ENCODE data around the gene CDH4.

The CDH4 gene

GRCh38 chr20:61679473-61679872 lies 427.4 kb downstream of the CDH4 start:
- no peak for TF ChIP-seq CTCF (IDR thresholded peaks at IDR 0.05; ENCODE audit: extremely low read depth, missing control alignments)
- DNase-seq (ENCODE audit: low spot score) = no peak

GRCh38 chr20:61680096-61680495 lies 428.0 kb downstream of the CDH4 start:
- TF ChIP-seq CTCF (IDR thresholded peaks at IDR 0.05; ENCODE audit: extremely low read depth, missing control alignments) = no peak
- no peak for DNase-seq (ENCODE audit: low spot score)

- no peak for DNase-seq (ENCODE audit: low spot score)
- TF ChIP-seq CTCF (IDR thresholded peaks at IDR 0.05; ENCODE audit: extremely low read depth, missing control alignments) = no peak
These were observed 430.3 kb downstream of the CDH4 start for GRCh38 chr20:61682114-61682995.

- no peak for TF ChIP-seq CTCF (IDR thresholded peaks at IDR 0.05; ENCODE audit: extremely low read depth, missing control alignments)
- no peak for DNase-seq (ENCODE audit: low spot score)
These were observed 431.1 kb downstream of the CDH4 start for GRCh38 chr20:61682996-61683681.

GRCh38 chr20:61683721-61684120 lies 431.7 kb downstream of the CDH4 start:
- TF ChIP-seq CTCF (IDR thresholded peaks at IDR 0.05; ENCODE audit: extremely low read depth, missing control alignments) = no peak
- DNase-seq (ENCODE audit: low spot score) = no peak

- no peak for DNase-seq (ENCODE audit: low spot score)
- no peak for TF ChIP-seq CTCF (IDR thresholded peaks at IDR 0.05; ENCODE audit: extremely low read depth, missing control alignments)
These were observed 432.1 kb downstream of the CDH4 start for GRCh38 chr20:61684136-61684535.

- no peak for TF ChIP-seq CTCF (IDR thresholded peaks at IDR 0.05; ENCODE audit: extremely low read depth, missing control alignments)
- DNase-seq (ENCODE audit: low spot score) = no peak
These were observed 432.6 kb downstream of the CDH4 start for GRCh38 chr20:61684583-61685235.

Data from GM20000 (cell line).